Activated CD4-positive, alpha-beta T cell treated with anti-CD3 and anti-CD28 coated beads for 1 hour (primary cell): ENCODE results near the gene VPS25.
"Not testable (repeated sequence)": the region's sequence is repeated elsewhere in the genome, so short reads cannot be mapped to it uniquely, and the experiment has no call there.

Experiments
- DNase-seq: peaks from one replicate; pipeline ENCODE4 v3.0.0-alpha.2; 2020

VPS25 gene

DNA sequence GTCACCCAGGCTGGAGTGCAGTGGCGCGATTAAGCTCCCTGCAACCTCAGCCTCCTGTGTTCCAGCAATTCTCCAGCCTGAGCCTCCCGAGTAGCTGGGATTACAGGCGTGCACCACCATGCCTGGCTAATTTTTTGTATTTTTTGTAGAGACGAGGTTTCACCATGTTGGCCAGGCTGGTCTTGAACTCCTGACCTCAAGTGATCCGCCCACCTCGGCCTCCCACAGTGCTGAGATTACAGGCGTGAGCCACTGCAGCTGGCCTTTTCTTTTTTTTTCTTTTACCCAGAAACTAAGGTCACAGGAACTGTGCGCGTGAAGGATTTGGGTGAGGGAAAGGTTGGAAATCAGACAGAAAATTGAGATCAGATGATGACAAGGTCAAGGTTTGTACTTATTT, 3.3 kb upstream of the VPS25 start:
- not testable (repeated sequence) for DNase-seq

DNA sequence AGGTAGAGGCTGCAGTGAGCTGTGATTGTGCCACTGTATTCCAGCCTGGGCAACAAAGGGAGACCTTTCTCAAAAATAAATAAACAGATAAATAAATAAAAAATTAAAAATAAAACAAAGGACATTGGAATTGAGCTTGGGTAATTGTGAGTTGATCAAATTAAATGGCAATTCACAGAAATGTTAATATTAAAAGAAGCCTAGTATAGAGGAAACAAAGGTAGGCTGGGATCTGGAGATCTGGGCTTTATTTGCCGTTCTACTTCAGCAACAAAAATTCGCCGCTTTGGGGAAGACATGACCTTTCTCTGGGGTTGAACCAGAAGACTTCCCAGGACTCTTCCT, 332 bp upstream of the VPS25 start:
- DNase-seq = no peak

DNA sequence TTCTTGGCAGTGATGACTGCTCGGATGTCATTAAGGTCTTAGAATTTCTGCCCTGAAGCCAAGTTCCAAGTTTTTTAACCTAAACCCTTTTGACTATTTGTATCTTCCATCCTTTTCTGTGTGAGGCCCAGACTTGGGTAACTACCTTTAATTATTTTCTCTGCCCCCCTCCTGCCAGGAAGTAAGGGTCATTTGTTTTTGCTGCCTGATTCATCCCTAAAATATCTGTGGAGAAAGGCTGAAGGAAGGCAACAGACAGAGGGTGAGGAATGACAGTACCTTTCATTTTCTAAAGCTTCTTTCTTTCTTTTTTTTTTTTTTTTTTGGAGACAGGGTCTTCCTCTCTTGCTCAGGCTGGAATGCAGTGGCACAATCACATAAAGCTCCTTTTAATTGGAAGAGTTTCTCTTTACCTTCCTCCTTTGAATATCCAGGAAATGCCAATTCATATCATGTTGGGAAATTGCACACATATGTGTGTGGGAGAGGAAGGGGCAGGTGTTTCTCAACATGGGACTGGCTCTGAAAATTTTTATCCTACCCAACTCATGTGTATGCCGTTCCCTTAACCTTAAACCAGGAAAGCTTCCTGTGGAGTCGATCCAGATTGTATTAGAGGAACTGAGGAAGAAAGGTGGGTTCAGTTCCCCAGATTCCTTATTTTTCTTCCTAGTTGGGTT, 957 bp downstream of the VPS25 start:
- DNase-seq = no peak

DNA sequence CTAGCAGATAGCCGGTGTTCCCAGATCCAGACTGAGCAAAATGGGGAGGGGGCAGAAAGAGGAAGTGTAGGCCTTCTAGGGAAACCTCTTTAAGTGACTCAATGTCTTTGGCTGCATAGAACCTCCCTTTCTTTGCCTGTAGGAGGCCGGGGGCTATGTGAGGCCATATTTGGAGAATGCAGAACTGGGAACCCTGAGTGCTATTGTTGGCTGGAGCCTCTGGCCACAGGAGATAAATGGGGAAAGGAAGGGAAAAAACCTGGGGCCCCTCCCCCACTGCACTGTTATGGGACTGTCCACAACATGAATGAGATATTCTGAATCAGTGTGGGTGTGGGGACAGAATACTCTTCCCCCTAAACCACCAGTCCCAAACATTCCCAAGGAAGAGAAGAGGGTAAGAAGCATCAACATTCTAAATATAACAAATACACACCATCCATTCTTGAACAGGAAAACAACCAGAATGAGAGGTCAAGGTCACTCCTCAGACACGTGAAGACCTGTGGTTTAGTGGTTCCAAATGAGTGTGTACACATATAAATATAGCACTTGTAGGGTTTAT, 2.4 kb downstream of the VPS25 start:
- DNase-seq = no peak

DNA sequence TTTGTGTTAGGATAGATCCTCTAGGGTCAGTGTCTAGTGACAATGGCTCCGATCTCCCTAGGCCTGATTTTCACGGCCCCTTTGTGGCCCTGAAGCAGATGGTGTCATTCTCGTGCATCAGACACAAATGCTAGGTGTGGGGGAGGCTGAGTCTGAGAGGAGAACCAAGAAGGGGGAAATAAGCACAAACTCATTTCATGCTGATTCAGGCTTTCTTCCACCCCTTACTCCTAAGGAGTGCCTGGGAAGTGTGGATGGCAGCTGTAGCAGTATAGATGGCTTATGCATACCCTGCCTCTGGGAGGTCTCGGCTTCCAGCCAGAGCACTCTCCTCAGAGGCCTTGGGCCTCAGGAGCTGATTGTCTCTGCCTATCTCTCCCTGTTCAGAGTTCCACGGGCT, 5.3 kb downstream of the VPS25 start:
- DNase-seq = no peak

DNA sequence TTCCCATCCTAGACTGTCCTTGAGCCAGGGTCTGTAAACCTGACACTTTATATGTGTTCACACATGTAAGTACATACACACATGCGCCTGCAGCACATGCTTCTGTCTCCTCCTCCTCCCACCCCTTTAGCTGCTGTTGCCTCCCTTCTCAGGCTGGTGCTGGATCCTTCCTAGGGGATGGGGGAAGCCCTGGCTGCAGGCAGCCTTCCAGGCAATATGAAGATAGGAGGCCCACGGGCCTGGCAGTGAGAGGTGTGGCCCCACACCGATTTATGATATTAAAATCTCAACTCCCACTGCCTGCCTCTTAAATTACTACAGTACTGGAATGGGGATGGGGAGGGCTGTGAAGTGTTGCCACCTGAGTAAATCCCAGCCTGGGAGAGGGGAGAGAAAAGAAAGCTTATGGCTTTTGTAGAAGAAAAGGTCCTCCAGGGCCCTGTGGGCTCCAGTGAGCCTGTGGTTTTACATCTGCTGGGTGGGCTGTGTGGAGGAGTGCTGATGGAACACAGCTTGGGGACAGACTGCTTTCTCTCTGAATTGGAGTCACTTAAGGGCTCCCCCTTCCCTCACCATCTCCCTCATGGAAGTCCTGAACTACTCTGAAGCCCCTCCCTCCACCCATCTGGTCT, 6.2 kb downstream of the VPS25 start:
- DNase-seq = no peak

DNA sequence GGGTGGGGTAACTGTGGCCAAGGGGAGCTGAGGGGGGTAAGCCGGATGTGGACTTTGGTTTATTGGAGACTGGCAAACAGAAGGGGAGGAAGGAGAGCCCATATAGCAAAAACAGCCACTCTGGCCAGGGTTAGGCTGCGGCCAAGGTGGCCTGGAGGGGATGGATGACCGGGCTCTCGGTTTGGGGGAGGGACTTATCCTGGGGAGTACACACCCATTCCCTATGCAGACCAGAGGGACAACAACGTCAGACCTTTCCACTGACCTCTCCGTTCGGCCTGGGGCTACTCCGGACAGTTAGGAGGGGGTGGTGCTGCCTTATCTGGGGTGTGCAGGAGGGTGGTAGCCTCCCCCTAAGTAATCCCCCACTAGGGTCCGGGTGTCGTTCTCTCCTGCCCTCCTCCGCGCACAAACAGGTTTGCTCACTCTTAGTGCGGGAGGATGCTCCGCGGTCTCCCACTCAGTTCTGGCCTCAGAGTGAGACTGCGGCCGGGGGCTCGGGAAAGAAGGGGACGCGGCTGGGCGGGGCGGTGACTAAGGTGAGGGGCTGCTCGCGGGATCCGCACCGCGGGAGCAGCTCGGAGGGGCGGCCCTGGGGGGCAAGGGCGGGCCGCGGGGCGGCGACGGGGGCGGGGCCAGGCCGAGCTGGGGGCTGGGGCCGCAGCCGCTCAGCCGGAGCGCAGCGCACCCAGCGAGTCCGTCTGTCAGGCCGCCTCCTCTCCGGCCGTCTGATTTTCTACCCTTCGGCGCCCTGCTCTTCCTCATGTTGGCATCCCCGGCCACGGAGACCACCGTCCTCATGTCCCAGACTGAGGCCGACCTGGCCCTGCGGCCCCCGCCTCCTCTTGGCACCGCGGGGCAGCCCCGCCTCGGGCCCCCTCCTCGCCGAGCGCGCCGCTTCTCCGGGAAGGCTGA, 6.9 kb downstream of the VPS25 start, which contains the start of gene WNK4:
WNK4 (plus strand) TSS at position 675 of the 915 bp plus-strand sequence; CDS start at position 764, 89 bp downstream.
- DNase-seq = no peak

DNA sequence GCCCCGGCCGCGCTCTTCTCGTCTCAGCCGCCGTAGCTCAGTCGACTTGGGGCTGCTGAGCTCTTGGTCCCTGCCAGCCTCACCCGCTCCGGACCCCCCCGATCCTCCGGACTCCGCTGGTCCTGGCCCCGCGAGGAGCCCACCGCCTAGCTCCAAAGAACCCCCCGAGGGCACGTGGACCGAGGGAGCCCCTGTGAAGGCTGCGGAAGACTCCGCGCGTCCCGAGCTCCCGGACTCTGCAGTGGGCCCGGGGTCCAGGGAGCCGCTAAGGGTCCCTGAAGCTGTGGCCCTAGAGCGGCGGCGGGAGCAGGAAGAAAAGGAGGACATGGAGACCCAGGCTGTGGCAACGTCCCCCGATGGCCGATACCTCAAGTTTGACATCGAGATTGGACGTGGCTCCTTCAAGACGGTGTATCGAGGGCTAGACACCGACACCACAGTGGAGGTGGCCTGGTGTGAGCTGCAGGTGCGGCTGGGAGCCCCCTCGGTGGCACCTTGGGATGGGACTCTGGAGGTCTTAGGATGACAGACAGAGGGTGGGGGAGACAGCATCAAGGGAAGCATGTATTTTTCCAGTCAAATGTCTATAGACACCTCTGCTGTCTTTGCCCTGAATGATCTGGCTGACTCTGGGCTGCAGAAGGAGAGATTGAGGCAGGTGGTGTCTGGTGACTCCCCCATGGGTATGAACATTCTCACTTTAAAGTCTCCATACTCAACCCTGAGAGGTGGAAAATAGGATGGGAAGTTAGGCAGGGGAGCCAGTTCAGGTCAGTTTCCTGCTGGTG, 7.8 kb downstream of the VPS25 start:
- DNase-seq = no peak

DNA sequence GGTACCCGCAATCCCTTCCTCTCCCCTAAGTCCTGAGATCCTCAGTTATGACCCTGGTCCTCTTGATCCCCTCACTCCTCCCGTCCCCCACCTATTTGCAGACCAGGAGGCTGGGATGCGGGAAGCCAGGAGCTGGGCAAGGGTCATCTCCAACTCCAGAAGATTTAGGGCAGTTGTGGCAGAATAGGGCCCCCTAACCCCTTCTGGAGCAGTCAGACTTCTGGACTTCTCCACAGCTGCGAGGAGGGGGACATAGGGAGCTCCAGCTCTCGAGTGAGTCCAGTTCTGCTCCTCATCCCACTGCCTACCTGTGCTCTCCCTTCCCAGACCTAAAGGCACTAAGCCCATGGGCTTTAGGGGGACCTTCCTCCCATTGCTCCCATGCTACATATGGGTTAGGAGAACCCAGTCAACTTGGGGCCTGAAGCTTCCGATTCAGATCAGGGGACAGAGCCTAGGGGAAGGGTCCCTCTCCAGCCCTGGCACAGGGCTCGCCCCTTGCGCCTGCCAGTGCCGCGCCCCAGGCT, 8.5 kb downstream of the VPS25 start:
- DNase-seq = no peak

DNA sequence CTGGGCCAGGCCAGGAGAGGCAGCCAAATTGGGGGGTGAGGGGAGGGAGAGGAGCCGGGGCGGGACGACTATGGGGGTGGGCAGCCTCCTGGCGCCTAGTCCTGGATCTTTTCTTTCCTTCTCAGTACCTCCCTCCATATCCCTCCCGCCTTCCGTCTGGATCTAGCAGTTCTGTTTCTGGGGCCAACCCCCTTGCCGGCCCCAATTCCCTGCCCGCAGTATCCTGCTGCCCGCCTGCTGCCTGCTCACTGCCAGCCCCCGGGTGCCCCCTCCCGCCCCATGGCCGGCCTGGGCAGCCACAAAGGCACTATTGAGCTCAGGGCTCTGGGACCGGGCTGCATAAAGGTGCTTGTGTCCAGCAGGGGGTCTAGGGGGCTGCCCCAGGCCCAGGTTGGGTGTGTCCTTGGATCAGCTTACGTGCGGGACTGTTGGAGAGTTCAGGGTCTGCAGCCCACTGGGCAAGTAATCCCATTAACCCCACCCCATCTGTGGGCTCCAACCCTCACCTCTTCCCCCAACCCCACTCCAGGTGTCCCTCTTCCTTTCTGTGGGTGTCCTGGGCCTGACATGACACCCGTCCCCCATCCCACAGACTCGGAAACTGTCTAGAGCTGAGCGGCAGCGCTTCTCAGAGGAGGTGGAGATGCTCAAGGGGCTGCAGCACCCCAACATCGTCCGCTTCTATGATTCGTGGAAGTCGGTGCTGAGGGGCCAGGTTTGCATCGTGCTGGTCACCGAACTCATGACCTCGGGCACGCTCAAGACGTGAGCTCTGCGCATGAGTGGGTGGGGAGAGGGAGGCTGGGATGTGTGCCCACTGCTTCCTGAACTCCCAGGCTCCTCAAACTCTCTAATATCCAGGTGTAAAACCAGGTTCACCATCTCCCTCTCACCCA, 9.2 kb downstream of the VPS25 start:
- DNase-seq = no peak

DNA sequence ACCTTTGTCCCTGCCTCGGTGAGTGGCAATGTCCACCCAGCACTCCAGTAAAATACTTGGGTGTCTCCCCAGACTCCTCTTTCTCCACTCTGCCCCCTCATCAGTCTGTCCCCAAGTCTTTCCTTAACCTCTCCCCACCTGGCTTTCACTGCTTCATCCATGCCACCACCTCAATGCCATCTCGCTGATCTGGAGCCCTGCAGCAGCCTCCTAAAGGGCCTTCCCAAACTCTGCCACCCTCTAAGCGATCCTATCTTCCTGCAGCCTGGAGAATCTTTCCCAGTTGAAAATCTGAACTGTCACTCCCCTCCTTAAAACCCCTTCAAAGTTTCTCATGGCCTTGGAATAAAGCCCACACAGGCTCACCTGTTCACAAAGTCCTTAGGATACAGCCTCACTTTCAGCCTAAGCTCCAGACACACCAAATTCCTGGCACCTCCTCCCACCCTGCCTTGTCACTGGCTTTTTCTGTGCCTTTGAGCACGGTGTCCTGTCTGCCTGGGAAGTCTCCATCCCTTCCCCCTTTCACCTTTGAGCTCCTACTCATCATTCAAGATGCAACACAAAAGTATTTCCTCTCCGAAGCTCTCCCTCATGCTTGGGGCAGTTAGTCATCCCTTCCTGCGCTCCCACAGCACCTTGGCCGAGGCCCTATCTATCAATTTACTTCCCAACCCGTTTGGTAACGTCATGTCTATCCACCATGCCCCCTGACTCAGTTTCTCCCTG, 10.0 kb downstream of the VPS25 start:
- DNase-seq = no peak

DNA sequence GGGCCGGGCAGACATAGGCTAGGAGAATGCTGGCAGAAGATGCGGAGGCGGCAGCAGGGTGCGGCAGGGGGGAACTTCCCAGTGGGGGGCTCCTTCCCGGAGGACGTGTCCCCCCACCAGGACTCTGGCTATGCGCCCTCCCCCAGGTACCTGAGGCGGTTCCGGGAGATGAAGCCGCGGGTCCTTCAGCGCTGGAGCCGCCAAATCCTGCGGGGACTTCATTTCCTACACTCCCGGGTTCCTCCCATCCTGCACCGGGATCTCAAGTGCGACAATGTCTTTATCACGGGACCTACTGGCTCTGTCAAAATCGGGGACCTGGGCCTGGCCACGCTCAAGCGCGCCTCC, 10.5 kb downstream of the VPS25 start:
- no peak for DNase-seq

DNA sequence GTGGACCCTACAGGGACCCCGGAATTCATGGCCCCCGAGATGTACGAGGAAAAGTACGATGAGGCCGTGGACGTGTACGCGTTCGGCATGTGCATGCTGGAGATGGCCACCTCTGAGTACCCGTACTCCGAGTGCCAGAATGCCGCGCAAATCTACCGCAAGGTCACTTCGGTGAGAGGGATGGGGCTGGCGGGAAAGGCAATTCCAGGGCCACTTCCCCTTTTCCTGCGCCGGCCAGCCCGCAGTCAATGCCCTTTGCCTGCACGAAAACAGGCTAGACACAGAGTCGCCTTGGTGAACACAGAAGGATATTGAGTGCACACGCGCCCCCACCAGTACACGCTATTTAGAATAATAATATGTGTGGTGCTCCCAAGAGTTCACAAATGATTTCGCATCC, 11.2 kb downstream of the VPS25 start:
- no peak for DNase-seq

DNA sequence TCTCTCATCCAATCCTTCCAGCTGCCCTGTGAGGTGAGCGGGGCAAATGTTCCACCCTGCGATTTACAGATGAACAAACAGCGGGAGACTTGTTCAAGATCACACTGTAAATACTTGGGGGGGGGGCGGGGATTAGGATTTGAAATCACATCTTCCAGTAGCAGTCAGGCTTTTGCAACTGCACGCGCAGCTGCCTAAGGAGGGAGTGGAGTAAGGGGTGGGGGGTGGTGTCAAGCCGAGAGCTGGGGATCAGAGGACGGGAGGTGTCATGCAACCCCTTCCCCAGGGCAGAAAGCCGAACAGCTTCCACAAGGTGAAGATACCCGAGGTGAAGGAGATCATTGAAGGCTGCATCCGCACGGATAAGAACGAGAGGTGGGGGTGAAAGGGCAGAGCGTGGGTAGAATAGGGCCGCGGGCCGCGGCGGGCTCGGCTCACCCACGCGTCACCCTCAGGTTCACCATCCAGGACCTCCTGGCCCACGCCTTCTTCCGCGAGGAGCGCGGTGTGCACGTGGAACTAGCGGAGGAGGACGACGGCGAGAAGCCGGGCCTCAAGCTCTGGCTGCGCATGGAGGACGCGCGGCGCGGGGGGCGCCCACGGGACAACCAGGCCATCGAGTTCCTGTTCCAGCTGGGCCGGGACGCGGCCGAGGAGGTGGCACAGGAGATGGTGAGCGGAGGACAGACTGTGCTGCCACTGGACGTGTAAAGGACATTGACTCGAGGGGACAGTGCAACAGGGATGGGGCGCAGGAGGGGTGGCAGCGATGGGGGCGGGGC, 11.8 kb downstream of the VPS25 start:
- DNase-seq = no peak

DNA sequence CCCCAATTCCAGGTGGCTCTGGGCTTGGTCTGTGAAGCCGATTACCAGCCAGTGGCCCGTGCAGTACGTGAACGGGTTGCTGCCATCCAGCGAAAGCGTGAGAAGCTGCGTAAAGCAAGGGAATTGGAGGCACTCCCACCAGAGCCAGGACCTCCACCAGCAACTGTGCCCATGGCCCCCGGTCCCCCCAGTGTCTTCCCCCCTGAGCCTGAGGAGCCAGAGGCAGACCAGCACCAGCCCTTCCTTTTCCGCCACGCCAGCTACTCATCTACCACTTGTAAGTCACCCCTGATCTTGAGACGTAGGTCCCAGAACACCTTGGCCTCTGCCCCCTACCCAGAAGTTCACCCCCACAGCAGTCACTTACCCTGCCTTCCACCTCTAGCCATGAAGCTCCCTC, 14.0 kb downstream of the VPS25 start:
- DNase-seq = no peak

DNA sequence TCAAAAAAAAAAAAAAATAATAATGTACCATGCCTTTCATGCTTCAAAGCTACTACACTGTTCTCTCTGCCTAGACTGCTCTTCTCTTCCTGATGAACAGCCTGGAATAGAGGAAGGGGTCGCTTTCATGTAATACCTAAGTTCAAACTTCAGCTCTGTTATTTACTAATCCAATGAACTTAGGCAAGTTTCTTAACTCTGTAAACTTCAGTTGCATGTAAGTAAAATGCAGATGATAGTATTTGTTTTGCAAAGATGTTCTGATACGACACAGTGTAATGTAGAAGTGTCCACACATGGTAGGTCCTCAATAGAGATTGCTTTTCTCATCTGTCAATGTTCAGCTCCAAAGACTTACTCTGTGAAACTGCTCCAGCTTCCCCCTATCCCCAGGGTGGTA, 18.7 kb downstream of the VPS25 start:
- DNase-seq = no peak

DNA sequence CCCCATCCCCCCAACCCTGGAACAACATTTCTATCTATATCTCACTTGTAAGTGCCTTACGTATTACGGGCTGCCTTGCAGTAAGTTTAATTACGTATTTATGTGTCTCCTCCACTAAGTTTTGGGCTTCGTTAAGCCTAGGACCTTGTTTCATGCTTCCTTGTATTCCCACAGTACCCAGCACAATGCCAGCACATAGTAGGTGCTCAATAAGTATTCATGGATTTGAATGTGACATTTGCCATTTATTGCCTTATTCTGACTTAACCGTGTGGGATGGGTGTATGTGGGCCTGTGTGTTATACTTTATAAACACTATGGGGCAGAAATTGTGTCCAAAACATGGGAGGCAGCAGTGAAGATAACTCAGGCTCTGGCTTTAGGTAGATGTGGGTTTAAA, 19.3 kb downstream of the VPS25 start:
- no peak for DNase-seq

DNA sequence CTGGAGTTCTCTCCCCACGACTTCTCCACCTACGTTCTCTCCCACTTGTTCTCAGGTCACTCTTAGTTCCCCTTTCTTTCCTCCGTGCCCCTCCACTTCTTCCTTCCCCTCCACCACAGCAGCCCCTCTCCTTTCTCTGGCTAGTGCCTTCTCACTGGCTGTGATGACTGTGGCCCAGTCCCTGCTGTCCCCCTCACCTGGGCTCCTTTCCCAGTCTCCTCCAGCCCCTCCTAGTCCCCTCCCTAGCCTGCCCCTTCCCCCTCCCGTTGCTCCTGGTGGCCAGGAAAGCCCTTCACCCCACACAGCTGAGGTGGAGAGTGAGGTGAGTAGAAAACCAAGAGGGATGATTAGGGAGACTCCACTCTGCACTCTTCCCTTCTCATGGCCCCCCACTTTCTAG, 21.8 kb downstream of the VPS25 start:
- no peak for DNase-seq

DNA sequence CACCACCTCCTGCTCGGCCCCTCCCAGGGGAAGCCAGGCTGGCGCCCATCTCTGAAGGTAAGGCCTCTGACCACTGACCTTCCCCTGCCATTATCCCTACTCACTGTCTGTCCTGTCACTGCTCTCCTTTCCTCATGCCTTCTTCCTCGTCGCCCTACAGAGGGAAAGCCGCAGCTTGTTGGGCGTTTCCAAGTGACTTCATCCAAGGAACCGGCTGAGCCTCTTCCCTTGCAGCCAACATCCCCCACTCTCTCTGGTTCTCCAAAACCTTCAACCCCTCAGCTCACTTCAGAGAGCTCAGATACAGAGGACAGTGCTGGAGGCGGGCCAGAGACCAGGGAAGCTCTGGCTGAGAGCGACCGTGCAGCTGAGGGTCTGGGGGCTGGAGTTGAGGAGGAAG, 22.2 kb downstream of the VPS25 start:
- no peak for DNase-seq
